OCI-LY3 (cell line): ENCODE results near the gene KRABD2.

Experiments
- H2AFZ ChIP-seq: fragments of 200-600, 300-600 bp; shearing (Covaris generic); 2 replicates; pipeline ENCODE4 v1.6.0; 2014; ENCODE audit warnings: antibody characterized with exemption, low read depth, low read length
- H3K27ac ChIP-seq: fragments of 200-600, 300-600 bp; sonication (generic); 2 replicates; pipeline ENCODE4 v1.5.1; 2014; ENCODE audit warnings: mild to moderate bottlenecking, low read length, moderate library complexity, mixed read lengths
- H3K27me3 ChIP-seq: fragments of 200-600, 300-600 bp; sonication (generic); 2 replicates; pipeline ENCODE4 v1.6.1; 2014; ENCODE audit warnings: low read depth, low read length, mixed read lengths
- H3K36me3 ChIP-seq: fragments of 200-600, 300-600 bp; sonication (generic); replicated peaks from 2 replicates; pipeline ENCODE3; 2014; ENCODE audit warnings: low read depth, low read length, mixed read lengths
- H3K4me1 ChIP-seq: fragments of 300-600, 200-600 bp; sonication (generic); 2 replicates; pipeline ENCODE4 v1.6.1; 2014; ENCODE audit warnings: low read length, mixed read lengths
- H3K4me2 ChIP-seq: fragments of 200-600, 300-600 bp; sonication (generic); 2 replicates; pipeline ENCODE4 v1.6.1; 2014; ENCODE audit warnings: low read length, mixed read lengths
- H3K4me3 ChIP-seq: fragments of 300-600, 200-600 bp; sonication (generic); 2 replicates; pipeline ENCODE4 v1.5.1; 2014; ENCODE audit warnings: antibody characterized with exemption, mild to moderate bottlenecking, low read length, moderate library complexity
- H3K79me2 ChIP-seq: fragments of 300-600, 200-600 bp; shearing (Covaris generic); 2 replicates; pipeline ENCODE4 v1.6.1; 2014; ENCODE audit warnings: mild to moderate bottlenecking, low read length, mixed read lengths
- H3K9ac ChIP-seq: fragments of 300-600, 200-600 bp; shearing (Covaris generic); 2 replicates; pipeline ENCODE4 v1.6.0; 2014; ENCODE audit warnings: mild to moderate bottlenecking, low read length, moderate library complexity
- H3K9me3 ChIP-seq: fragments of 200-600, 300-600 bp; shearing (Covaris generic); 2 replicates; pipeline ENCODE4 v1.6.1; 2014; ENCODE audit warnings: low read length, mixed read lengths; ENCODE audit not compliant: insufficient read depth
- H4K20me1 ChIP-seq: fragments of 200-600, 300-600 bp; sonication (generic); 2 replicates; pipeline ENCODE4 v1.6.1; 2016; ENCODE audit warnings: low read length, mixed read lengths; ENCODE audit not compliant: insufficient read depth
- EZH2phosphoT487 ChIP-seq: fragments of 200-600 bp; shearing (Covaris generic); IDR thresholded peaks from 2 replicates; pipeline ENCODE4 v1.6.1; 2018; ENCODE audit warnings: antibody characterized with exemption, mixed run types, low read depth
- TF ChIP-seq, protein P1 (sequence below): fragments of 200-600, 300-600 bp; sonication (generic); IDR thresholded peaks from 2 replicates; pipeline ENCODE4 v1.5.1; 2014; ENCODE audit warnings: antibody characterized with exemption, low read length, low read depth

Gene KRABD2

DNA sequence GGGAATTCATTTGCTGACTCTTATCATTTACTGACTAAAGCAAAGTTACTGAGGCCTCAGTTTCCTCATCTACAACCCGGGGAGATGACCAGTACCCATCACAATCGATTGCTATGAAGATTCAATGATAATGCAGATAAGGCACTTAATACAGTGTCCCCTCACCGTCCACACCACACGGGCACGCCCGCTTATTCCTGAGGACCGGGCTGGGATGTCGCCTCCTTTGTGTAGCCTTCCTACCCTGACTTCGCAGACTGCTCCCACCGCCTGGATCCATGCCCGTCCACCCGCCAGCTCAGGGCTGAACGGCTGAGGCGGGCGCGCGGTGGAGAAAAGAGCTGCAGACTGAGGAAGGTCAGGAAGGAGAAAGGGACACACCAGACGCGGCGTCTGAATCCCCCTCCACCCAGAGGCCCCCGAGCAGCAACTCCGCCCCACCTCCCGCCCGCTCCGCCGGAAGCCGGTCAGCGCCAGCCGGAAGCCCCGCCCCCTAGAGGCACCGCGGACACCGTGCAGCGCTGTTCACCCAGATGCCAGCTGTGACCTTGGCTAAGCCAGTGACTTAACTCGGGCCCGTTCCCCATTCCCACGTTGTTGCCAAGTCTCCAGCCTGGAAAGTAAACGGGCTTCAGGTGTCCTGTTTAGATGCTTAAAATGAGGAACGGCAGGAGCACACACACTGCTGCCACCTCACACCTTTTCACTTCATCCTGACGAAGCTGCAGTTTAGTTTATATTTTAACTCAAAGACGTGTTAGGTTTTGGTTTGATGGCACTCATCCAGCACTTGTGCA is at the start of gene KRABD2:
Gene KRABD2, minus strand, starts transcription at position 434 of the 797 bp plus-strand sequence.
- no peaks in the 10 kb centered on the region for H3K27me3 ChIP-seq
- peak within 1 kb of the TSS; percentile 76 for H3K4me2 ChIP-seq
- peak within 1 kb of the TSS; percentile 47 for H3K27ac ChIP-seq
- peaks cover 26% of the 10 kb centered on the region for H4K20me1 ChIP-seq
- peaks cover 19% of the 10 kb centered on the region for H3K79me2 ChIP-seq
- no peak within 1 kb of the TSS; the same call in 1 of the 2 replicates for H2AFZ ChIP-seq
- no peak for TF ChIP-seq EZH2phosphoT487
- TF ChIP-seq, protein P1, sequence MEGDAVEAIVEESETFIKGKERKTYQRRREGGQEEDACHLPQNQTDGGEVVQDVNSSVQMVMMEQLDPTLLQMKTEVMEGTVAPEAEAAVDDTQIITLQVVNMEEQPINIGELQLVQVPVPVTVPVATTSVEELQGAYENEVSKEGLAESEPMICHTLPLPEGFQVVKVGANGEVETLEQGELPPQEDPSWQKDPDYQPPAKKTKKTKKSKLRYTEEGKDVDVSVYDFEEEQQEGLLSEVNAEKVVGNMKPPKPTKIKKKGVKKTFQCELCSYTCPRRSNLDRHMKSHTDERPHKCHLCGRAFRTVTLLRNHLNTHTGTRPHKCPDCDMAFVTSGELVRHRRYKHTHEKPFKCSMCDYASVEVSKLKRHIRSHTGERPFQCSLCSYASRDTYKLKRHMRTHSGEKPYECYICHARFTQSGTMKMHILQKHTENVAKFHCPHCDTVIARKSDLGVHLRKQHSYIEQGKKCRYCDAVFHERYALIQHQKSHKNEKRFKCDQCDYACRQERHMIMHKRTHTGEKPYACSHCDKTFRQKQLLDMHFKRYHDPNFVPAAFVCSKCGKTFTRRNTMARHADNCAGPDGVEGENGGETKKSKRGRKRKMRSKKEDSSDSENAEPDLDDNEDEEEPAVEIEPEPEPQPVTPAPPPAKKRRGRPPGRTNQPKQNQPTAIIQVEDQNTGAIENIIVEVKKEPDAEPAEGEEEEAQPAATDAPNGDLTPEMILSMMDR, result no peak
- H3K36me3 ChIP-seq, result peaks cover 42% of the 10 kb centered on the region
- H3K9me3 ChIP-seq, result no peaks in the 10 kb centered on the region
- peak within 1 kb of the TSS; percentile 71 for H3K4me3 ChIP-seq
- H3K4me1 ChIP-seq, result peaks cover 31% of the 10 kb centered on the region
- H3K9ac ChIP-seq, result peak within 1 kb of the TSS; percentile 52

GRCh38 chr17:8421571-8421970 is 45.1 kb upstream of the KRABD2 start:
- no peaks in the 10 kb centered on the region for H3K4me1 ChIP-seq
- no peaks in the 10 kb centered on the region for H3K36me3 ChIP-seq
- no peaks in the 10 kb centered on the region for H3K79me2 ChIP-seq
- no peak overlapping the region for H3K27ac ChIP-seq
- H4K20me1 ChIP-seq, result no peaks in the 10 kb centered on the region
- H3K9me3 ChIP-seq, result no peaks in the 10 kb centered on the region
- H3K9ac ChIP-seq, result no peak overlapping the region
- no peaks in the 10 kb centered on the region for H3K27me3 ChIP-seq
- H3K4me2 ChIP-seq, result no peak overlapping the region
- H2AFZ ChIP-seq, result no peak overlapping the region
- H3K4me3 ChIP-seq, result no peak overlapping the region
- no peak for TF ChIP-seq EZH2phosphoT487
- TF ChIP-seq, protein P1, result no peak

- Histone ChIP-seq H3K4me1 (no peaks in the 10 kb centered on the region), H3K9me3 (no peaks in the 10 kb centered on the region), H3K4me3 (no peak overlapping the region), H3K36me3 (no peaks in the 10 kb centered on the region), H3K27ac (no peak overlapping the region), H4K20me1 (no peaks in the 10 kb centered on the region), H3K27me3 (no peaks in the 10 kb centered on the region), H3K9ac (no peak overlapping the region), H2AFZ (no peak overlapping the region), H3K4me2 (no peak overlapping the region), H3K79me2 (no peaks in the 10 kb centered on the region)
- TF ChIP-seq, protein P1, result no peak
- no peak for TF ChIP-seq EZH2phosphoT487
These were observed 43.8 kb upstream of the KRABD2 start for GRCh38 chr17:8420041-8420934.

DNA sequence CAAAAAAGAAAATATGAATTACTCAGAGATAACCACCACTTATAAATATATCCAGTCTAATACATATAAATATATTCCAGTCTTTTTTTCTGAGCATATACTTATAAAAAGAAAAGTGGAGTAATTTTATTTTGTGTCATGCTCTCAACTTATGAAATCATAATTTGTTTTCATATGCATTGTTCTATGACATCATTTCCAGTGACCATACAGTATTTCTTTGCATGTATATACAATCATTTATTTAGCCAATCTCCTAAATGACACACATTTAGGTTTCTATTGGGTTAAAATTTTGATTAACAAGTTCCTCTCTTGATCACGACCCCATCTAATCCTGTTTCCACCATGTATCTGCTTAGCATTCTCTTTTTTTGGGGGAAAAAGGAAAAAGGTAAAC is 42.8 kb upstream of the KRABD2 start:
- H3K27me3 ChIP-seq, result no peaks in the 10 kb centered on the region
- no peaks in the 10 kb centered on the region for H4K20me1 ChIP-seq
- no peaks in the 10 kb centered on the region for H3K36me3 ChIP-seq
- no peaks in the 10 kb centered on the region for H3K79me2 ChIP-seq
- no peak overlapping the region for H2AFZ ChIP-seq
- no peak overlapping the region for H3K4me3 ChIP-seq
- no peaks in the 10 kb centered on the region for H3K4me1 ChIP-seq
- TF ChIP-seq, protein P1, result no peak
- TF ChIP-seq EZH2phosphoT487, result no peak
- no peak overlapping the region for H3K9ac ChIP-seq
- H3K4me2 ChIP-seq, result no peak overlapping the region
- H3K27ac ChIP-seq, result no peak overlapping the region
- H3K9me3 ChIP-seq, result no peaks in the 10 kb centered on the region
